Skeletal muscle satellite cell (primary cell): ENCODE measurements around the gene GIPC3.

ENCODE experiments used
- H3K27me3 ChIP-seq: 2 replicates; pipeline ENCODE4 v1.7.0; 2013; ENCODE audit warnings: low read length; ENCODE audit not compliant: control insufficient read depth, insufficient read depth
- H3K36me3 ChIP-seq: 2 replicates; pipeline ENCODE4 v1.7.0; 2013; ENCODE audit warnings: mild to moderate bottlenecking, control low read depth, low read length; ENCODE audit not compliant: insufficient read depth
- H3K4me1 ChIP-seq: 2 replicates; pipeline ENCODE4 v1.7.0; 2013; ENCODE audit warnings: low read length; ENCODE audit not compliant: control insufficient read depth, insufficient read depth
- H3K4me2 ChIP-seq: 2 replicates; pipeline ENCODE4 v1.7.0; 2013; ENCODE audit warnings: mild to moderate bottlenecking, low read length
- H3K4me3 ChIP-seq: 2 replicates; pipeline ENCODE4 v1.7.0; 2013; ENCODE audit warnings: low read length
- H3K9ac ChIP-seq: 2 replicates; pipeline ENCODE4 v1.7.0; 2013; ENCODE audit warnings: mild to moderate bottlenecking, low read depth, low read length, moderate library complexity
- H3K9me3 ChIP-seq: replicated peaks from 2 replicates; pipeline ENCODE4 v1.7.0; 2013; ENCODE audit warnings: mild to moderate bottlenecking, control low read depth, low read length

The GIPC3 gene

GRCh38 chr19:3618144-3618810, 33.0 kb downstream of the GIPC3 start:
- H3K9ac ChIP-seq, result no peak overlapping the region
- peaks cover 7% of the 10 kb centered on the region for H3K36me3 ChIP-seq
- H3K4me1 ChIP-seq, result no peaks in the 10 kb centered on the region
- no peak overlapping the region for H3K4me2 ChIP-seq
- H3K27me3 ChIP-seq, result no peaks in the 10 kb centered on the region
- H3K9me3 ChIP-seq, result no peaks in the 10 kb centered on the region
- no peak overlapping the region for H3K4me3 ChIP-seq

GRCh38 chr19:3618811-3619630, 33.7 kb downstream of the GIPC3 start:
- no peaks in the 10 kb centered on the region for H3K9me3 ChIP-seq
- no peaks in the 10 kb centered on the region for H3K27me3 ChIP-seq
- no peak overlapping the region for H3K4me2 ChIP-seq
- H3K9ac ChIP-seq, result no peak overlapping the region
- no peaks in the 10 kb centered on the region for H3K4me1 ChIP-seq
- peaks cover 7% of the 10 kb centered on the region for H3K36me3 ChIP-seq
- no peak overlapping the region for H3K4me3 ChIP-seq

GRCh38 chr19:3619631-3620012, 34.3 kb downstream of the GIPC3 start:
- H3K4me3 ChIP-seq, result no peak overlapping the region
- no peaks in the 10 kb centered on the region for H3K27me3 ChIP-seq
- peaks cover 7% of the 10 kb centered on the region for H3K36me3 ChIP-seq
- H3K9me3 ChIP-seq, result no peaks in the 10 kb centered on the region
- H3K4me2 ChIP-seq, result no peak overlapping the region
- no peaks in the 10 kb centered on the region for H3K4me1 ChIP-seq
- H3K9ac ChIP-seq, result no peak overlapping the region

GRCh38 chr19:3620145-3620816, 35.0 kb downstream of the GIPC3 start:
- Histone ChIP-seq H3K4me3 (no peak overlapping the region), H3K4me2 (no peak overlapping the region), H3K9ac (no peak overlapping the region), H3K9me3 (no peaks in the 10 kb centered on the region), H3K36me3 (peaks cover 7% of the 10 kb centered on the region), H3K27me3 (no peaks in the 10 kb centered on the region), H3K4me1 (peaks cover 3% of the 10 kb centered on the region)

GRCh38 chr19:3620817-3621547, 35.7 kb downstream of the GIPC3 start:
- H3K4me2 ChIP-seq, result no peak overlapping the region
- peaks cover 7% of the 10 kb centered on the region for H3K36me3 ChIP-seq
- H3K27me3 ChIP-seq, result no peaks in the 10 kb centered on the region
- H3K4me3 ChIP-seq, result no peak overlapping the region
- H3K9me3 ChIP-seq, result no peaks in the 10 kb centered on the region
- H3K4me1 ChIP-seq, result peaks cover 9% of the 10 kb centered on the region
- no peak overlapping the region for H3K9ac ChIP-seq

GRCh38 chr19:3621689-3622088, 36.4 kb downstream of the GIPC3 start:
- no peak overlapping the region for H3K4me3 ChIP-seq
- H3K27me3 ChIP-seq, result no peaks in the 10 kb centered on the region
- H3K9ac ChIP-seq, result no peak overlapping the region
- H3K4me1 ChIP-seq, result peaks cover 9% of the 10 kb centered on the region
- no peak overlapping the region for H3K4me2 ChIP-seq
- no peaks in the 10 kb centered on the region for H3K9me3 ChIP-seq
- H3K36me3 ChIP-seq, result peaks cover 7% of the 10 kb centered on the region

- Histone ChIP-seq H3K9ac (no peak overlapping the region), H3K36me3 (peaks cover 7% of the 10 kb centered on the region), H3K27me3 (no peaks in the 10 kb centered on the region), H3K4me1 (peaks cover 9% of the 10 kb centered on the region), H3K9me3 (no peaks in the 10 kb centered on the region), H3K4me2 (no peak overlapping the region), H3K4me3 (no peak overlapping the region)
These were observed 36.9 kb downstream of the GIPC3 start for GRCh38 chr19:3622224-3622623.

- Histone ChIP-seq H3K9ac (no peak overlapping the region), H3K4me3 (no peak overlapping the region), H3K9me3 (no peaks in the 10 kb centered on the region), H3K4me2 (no peak overlapping the region), H3K27me3 (no peaks in the 10 kb centered on the region), H3K4me1 (peaks cover 9% of the 10 kb centered on the region), H3K36me3 (peaks cover 7% of the 10 kb centered on the region)
These were observed 38.4 kb downstream of the GIPC3 start for GRCh38 chr19:3623716-3624115.

GRCh38 chr19:3625996-3626472, 40.8 kb downstream of the GIPC3 start:
- Histone ChIP-seq H3K27me3 (no peaks in the 10 kb centered on the region), H3K4me2 (peak overlapping the region; percentile 85), H3K4me1 (peaks cover 9% of the 10 kb centered on the region), H3K9me3 (no peaks in the 10 kb centered on the region), H3K36me3 (peaks cover 4% of the 10 kb centered on the region), H3K9ac (peak overlapping the region; percentile 90), H3K4me3 (peak overlapping the region; percentile 83)

- Histone ChIP-seq H3K36me3 (peaks cover 7% of the 10 kb centered on the region), H3K9ac (peak within 1 kb of the TSS; percentile 90), H3K4me1 (peaks cover 9% of the 10 kb centered on the region), H3K4me3 (peak within 1 kb of the TSS; percentile 83), H3K4me2 (peak within 1 kb of the TSS; percentile 85), H3K27me3 (no peaks in the 10 kb centered on the region), H3K9me3 (no peaks in the 10 kb centered on the region)
These were observed 41.4 kb downstream of the GIPC3 start, which contains the start of gene CACTIN for GRCh38 chr19:3626473-3627350. Gene CACTIN, minus strand, starts transcription at chr19:3626790. Its CDS starts 28 bp downstream, at chr19:3626762.
